ENCODE data around the gene EIF2B4. TPM values are rescaled to one million over a fixed set of nuclear protein-coding genes. Genes with fewer than 3 reads are reported as not detected.

The EIF2B4 gene
- total and polyA plus RNA-seq, 2 of the 13 experiments (the other 11 are each of a cell fraction or from before 2014, with no cell fraction given) = 91.5 to 96.4 TPM

DNA sequence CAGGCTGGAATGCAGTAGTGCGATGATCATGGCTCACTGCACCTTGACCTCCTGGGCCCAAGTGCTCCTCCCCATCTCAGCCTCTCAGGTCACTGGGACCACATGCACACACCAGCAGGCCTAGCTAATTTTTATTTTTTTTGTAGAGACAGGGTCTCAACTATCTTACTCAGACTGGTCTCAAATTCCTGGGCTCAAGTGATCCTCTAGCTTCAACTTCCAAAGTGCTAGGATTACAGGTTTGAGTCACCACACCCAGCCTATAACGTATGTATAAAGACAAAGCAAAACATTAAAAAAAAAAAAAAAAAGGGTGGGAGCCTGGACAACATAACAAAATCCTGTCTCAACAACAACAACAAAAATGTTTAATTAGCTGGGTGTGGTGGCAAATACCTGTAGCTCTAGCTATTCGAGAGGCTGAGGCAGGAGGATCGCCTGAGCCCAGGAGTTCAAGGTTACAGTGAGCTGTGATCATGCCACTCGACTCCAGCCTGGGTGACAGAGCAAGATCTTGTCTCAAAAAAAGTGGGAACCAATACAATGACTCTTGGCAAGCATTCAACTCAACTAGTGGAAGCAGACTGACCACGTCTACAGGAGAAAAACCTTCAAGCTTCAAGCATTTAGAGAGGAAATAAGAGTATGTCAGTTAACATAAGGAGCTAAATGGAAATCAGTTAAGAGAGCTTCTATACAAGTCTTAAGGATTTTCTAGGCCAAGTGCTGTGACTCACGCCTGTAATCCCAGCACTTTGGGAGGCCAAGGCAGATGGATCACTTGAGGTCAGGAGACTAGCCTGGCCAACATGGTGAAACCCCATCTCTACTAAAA is 16.2 kb downstream of the EIF2B4 start (continued):
- TF ChIP-seq HOXD1 (CRISPR knock-in tag; IDR thresholded peaks at IDR 0.05) (no peak), NFE2L1 (CRISPR knock-in tag; IDR thresholded peaks at IDR 0.05; ENCODE audit: borderline replicate concordance) (no peak), ZNF17 (CRISPR knock-in tag; IDR thresholded peaks at IDR 0.05) (no peak), MTA1 (CRISPR knock-in tag; IDR thresholded peaks at IDR 0.05; ENCODE audit: borderline replicate concordance) (no peak), SYNCRIP (IDR thresholded peaks at IDR 0.05; ENCODE audit: insufficient read depth, low read depth, low read length) (no peak), PHF8 (CRISPR knock-in tag; IDR thresholded peaks at IDR 0.05) (no peak), EEA1 (CRISPR knock-in tag; IDR thresholded peaks at IDR 0.05; ENCODE audit: borderline replicate concordance) (no peak), ZNF256 (CRISPR knock-in tag; conservative IDR thresholded peaks at IDR 0.05) (no peak), ZNF430 (CRISPR knock-in tag; IDR thresholded peaks at IDR 0.05) (peak; percentile 0; the same call in 1 of the 2 replicates), KDM6A (CRISPR knock-in tag; IDR thresholded peaks at IDR 0.05; ENCODE audit: low read depth) (peak; percentile 55; the same call in 1 of the 2 replicates), HOXA5 (CRISPR knock-in tag; IDR thresholded peaks at IDR 0.05) (no peak), ZNF768 (CRISPR knock-in tag; IDR thresholded peaks at IDR 0.05) (no peak)
- TF ChIP-seq, protein P1, sequence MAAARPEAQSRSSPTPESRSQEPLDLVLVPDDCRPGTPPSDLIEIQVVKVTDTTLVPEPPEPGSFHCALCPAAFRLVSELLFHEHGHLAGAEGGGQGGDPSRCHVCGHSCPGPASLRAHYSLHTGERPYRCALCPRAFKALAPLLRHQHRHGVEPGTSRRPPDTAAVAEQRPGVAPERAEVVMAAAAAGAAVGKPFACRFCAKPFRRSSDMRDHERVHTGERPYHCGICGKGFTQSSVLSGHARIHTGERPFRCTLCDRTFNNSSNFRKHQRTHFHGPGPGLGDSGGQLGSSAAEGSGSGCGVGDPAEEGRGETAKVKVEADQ (CRISPR knock-in tag; IDR thresholded peaks at IDR 0.05; ENCODE audit: borderline replicate concordance) = peak; percentile 35; the same call in 1 of the 2 replicates
- TF ChIP-seq, protein P2, sequence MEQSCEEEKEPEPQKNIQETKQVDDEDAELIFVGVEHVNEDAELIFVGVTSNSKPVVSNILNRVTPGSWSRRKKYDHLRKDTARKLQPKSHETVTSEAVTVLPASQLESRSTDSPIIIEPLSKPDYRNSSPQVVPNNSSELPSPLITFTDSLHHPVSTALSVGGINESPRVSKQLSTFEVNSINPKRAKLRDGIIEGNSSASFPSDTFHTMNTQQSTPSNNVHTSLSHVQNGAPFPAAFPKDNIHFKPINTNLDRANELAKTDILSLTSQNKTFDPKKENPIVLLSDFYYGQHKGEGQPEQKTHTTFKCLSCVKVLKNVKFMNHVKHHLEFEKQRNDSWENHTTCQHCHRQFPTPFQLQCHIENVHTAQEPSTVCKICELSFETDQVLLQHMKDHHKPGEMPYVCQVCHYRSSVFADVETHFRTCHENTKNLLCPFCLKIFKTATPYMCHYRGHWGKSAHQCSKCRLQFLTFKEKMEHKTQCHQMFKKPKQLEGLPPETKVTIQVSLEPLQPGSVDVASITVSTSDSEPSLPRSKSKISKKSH (CRISPR knock-in tag; IDR thresholded peaks at IDR 0.05; ENCODE audit: borderline replicate concordance) = no peak
- TF ChIP-seq, protein P3, sequence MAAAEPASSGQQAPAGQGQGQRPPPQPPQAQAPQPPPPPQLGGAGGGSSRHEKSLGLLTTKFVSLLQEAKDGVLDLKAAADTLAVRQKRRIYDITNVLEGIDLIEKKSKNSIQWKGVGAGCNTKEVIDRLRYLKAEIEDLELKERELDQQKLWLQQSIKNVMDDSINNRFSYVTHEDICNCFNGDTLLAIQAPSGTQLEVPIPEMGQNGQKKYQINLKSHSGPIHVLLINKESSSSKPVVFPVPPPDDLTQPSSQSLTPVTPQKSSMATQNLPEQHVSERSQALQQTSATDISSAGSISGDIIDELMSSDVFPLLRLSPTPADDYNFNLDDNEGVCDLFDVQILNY (CRISPR knock-in tag; conservative IDR thresholded peaks at IDR 0.05) = no peak
- TF ChIP-seq, protein P4, sequence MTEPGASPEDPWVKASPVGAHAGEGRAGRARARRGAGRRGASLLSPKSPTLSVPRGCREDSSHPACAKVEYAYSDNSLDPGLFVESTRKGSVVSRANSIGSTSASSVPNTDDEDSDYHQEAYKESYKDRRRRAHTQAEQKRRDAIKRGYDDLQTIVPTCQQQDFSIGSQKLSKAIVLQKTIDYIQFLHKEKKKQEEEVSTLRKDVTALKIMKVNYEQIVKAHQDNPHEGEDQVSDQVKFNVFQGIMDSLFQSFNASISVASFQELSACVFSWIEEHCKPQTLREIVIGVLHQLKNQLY (CRISPR knock-in tag; IDR thresholded peaks at IDR 0.05) = 0 out of 2 replicates have a peak, but pooled peaks have one; percentile 35
- TF ChIP-seq, protein P5, sequence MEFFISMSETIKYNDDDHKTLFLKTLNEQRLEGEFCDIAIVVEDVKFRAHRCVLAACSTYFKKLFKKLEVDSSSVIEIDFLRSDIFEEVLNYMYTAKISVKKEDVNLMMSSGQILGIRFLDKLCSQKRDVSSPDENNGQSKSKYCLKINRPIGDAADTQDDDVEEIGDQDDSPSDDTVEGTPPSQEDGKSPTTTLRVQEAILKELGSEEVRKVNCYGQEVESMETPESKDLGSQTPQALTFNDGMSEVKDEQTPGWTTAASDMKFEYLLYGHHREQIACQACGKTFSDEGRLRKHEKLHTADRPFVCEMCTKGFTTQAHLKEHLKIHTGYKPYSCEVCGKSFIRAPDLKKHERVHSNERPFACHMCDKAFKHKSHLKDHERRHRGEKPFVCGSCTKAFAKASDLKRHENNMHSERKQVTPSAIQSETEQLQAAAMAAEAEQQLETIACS (CRISPR knock-in tag; IDR thresholded peaks at IDR 0.05) = no peak
- TF ChIP-seq, protein P6, sequence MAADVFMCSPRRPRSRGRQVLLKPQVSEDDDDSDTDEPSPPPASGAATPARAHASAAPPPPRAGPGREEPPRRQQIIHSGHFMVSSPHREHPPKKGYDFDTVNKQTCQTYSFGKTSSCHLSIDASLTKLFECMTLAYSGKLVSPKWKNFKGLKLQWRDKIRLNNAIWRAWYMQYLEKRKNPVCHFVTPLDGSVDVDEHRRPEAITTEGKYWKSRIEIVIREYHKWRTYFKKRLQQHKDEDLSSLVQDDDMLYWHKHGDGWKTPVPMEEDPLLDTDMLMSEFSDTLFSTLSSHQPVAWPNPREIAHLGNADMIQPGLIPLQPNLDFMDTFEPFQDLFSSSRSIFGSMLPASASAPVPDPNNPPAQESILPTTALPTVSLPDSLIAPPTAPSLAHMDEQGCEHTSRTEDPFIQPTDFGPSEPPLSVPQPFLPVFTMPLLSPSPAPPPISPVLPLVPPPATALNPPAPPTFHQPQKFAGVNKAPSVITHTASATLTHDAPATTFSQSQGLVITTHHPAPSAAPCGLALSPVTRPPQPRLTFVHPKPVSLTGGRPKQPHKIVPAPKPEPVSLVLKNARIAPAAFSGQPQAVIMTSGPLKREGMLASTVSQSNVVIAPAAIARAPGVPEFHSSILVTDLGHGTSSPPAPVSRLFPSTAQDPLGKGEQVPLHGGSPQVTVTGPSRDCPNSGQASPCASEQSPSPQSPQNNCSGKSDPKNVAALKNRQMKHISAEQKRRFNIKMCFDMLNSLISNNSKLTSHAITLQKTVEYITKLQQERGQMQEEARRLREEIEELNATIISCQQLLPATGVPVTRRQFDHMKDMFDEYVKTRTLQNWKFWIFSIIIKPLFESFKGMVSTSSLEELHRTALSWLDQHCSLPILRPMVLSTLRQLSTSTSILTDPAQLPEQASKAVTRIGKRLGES (CRISPR knock-in tag; IDR thresholded peaks at IDR 0.05; ENCODE audit: borderline replicate concordance) = 0 out of 2 replicates have a peak, but pooled peaks have one; percentile 49
- TF ChIP-seq, protein P7, sequence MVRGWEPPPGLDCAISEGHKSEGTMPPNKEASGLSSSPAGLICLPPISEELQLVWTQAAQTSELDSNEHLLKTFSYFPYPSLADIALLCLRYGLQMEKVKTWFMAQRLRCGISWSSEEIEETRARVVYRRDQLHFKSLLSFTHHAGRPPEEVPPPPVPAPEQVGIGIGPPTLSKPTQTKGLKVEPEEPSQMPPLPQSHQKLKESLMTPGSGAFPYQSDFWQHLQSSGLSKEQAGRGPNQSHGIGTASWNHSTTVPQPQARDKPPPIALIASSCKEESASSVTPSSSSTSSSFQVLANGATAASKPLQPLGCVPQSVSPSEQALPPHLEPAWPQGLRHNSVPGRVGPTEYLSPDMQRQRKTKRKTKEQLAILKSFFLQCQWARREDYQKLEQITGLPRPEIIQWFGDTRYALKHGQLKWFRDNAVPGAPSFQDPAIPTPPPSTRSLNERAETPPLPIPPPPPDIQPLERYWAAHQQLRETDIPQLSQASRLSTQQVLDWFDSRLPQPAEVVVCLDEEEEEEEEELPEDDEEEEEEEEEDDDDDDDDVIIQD (CRISPR knock-in tag; IDR thresholded peaks at IDR 0.05; ENCODE audit: low read depth) = peak; percentile 31; the same call in 1 of the 2 replicates
